ENCODE results near the gene APBA2.

DNA sequence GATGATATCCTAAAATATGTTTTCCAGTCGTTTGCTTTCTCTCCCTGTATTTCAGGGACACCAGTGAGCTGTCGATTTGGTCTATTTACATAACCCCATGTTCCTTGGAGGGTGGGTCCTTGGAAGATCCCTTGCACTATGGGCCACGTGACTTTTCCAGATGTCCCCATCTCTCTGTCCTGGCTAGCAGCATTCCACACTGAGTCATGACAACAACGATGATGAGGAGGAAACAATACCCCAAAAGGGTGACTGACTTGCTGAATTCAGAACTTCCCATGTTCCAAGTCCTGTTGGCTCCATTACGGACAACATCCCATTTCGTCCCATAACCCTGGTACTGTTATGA, 249.5 kb downstream of the APBA2 start:
- TF ChIP-seq SIN3A (IDR thresholded peaks at IDR 0.05; ENCODE audit: borderline replicate concordance, insufficient read depth, low read depth, low read length) = no peak
- no peak for TF ChIP-seq POLR2AphosphoS5 (IDR thresholded peaks at IDR 0.05; ENCODE audit: low read depth, low read length)
- TF ChIP-seq, protein P1, sequence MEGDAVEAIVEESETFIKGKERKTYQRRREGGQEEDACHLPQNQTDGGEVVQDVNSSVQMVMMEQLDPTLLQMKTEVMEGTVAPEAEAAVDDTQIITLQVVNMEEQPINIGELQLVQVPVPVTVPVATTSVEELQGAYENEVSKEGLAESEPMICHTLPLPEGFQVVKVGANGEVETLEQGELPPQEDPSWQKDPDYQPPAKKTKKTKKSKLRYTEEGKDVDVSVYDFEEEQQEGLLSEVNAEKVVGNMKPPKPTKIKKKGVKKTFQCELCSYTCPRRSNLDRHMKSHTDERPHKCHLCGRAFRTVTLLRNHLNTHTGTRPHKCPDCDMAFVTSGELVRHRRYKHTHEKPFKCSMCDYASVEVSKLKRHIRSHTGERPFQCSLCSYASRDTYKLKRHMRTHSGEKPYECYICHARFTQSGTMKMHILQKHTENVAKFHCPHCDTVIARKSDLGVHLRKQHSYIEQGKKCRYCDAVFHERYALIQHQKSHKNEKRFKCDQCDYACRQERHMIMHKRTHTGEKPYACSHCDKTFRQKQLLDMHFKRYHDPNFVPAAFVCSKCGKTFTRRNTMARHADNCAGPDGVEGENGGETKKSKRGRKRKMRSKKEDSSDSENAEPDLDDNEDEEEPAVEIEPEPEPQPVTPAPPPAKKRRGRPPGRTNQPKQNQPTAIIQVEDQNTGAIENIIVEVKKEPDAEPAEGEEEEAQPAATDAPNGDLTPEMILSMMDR (IDR thresholded peaks at IDR 0.05) = no peak
- TF ChIP-seq, protein P2, sequence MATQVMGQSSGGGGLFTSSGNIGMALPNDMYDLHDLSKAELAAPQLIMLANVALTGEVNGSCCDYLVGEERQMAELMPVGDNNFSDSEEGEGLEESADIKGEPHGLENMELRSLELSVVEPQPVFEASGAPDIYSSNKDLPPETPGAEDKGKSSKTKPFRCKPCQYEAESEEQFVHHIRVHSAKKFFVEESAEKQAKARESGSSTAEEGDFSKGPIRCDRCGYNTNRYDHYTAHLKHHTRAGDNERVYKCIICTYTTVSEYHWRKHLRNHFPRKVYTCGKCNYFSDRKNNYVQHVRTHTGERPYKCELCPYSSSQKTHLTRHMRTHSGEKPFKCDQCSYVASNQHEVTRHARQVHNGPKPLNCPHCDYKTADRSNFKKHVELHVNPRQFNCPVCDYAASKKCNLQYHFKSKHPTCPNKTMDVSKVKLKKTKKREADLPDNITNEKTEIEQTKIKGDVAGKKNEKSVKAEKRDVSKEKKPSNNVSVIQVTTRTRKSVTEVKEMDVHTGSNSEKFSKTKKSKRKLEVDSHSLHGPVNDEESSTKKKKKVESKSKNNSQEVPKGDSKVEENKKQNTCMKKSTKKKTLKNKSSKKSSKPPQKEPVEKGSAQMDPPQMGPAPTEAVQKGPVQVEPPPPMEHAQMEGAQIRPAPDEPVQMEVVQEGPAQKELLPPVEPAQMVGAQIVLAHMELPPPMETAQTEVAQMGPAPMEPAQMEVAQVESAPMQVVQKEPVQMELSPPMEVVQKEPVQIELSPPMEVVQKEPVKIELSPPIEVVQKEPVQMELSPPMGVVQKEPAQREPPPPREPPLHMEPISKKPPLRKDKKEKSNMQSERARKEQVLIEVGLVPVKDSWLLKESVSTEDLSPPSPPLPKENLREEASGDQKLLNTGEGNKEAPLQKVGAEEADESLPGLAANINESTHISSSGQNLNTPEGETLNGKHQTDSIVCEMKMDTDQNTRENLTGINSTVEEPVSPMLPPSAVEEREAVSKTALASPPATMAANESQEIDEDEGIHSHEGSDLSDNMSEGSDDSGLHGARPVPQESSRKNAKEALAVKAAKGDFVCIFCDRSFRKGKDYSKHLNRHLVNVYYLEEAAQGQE (IDR thresholded peaks at IDR 0.05; ENCODE audit: insufficient read depth in 1 of 2, low read depth in 2 of 2, low read length in 1 of 2) = no peak
- no peak for TF ChIP-seq TCF7L2 (IDR thresholded peaks at IDR 0.05; ENCODE audit: low read depth, low read length)
